Measurements from ENCODE around the gene INTS4.

GRCh38 chr11:77909277-77909676 lies 85.2 kb downstream of the INTS4 start:
- TF ChIP-seq, protein P1, sequence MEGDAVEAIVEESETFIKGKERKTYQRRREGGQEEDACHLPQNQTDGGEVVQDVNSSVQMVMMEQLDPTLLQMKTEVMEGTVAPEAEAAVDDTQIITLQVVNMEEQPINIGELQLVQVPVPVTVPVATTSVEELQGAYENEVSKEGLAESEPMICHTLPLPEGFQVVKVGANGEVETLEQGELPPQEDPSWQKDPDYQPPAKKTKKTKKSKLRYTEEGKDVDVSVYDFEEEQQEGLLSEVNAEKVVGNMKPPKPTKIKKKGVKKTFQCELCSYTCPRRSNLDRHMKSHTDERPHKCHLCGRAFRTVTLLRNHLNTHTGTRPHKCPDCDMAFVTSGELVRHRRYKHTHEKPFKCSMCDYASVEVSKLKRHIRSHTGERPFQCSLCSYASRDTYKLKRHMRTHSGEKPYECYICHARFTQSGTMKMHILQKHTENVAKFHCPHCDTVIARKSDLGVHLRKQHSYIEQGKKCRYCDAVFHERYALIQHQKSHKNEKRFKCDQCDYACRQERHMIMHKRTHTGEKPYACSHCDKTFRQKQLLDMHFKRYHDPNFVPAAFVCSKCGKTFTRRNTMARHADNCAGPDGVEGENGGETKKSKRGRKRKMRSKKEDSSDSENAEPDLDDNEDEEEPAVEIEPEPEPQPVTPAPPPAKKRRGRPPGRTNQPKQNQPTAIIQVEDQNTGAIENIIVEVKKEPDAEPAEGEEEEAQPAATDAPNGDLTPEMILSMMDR (IDR thresholded peaks at IDR 0.05): no peak
- TF ChIP-seq POLR2A (IDR thresholded peaks at IDR 0.05): no peak
